Measurements from ENCODE around the gene ARMC7. TPM values are rescaled to one million over a fixed set of nuclear protein-coding genes. Genes with fewer than 3 reads are reported as not detected.

Gene ARMC7
- total RNA-seq, 1 experiment from 2014 or later = 22.8 TPM

GRCh38 chr17:75060434-75061054, 49.2 kb upstream of the ARMC7 start:
- Histone ChIP-seq H3K9me3 (ENCODE audit: control insufficient read depth, low read depth, low read length) (no peaks in the 10 kb centered on the region), H3K27me3 (ENCODE audit: insufficient read depth, low read length) (no peaks in the 10 kb centered on the region), H2BK5ac (ENCODE audit: insufficient read length, low read length) (no peak overlapping the region), H3K4me1 (ENCODE audit: insufficient read depth, low read length) (no peaks in the 10 kb centered on the region), H3K4me2 (ENCODE audit: insufficient read depth, insufficient read length, low read length) (no peak overlapping the region), H2BK15ac (ENCODE audit: low read depth, low read length) (no peak overlapping the region), H3K14ac (ENCODE audit: insufficient read depth, low read length) (no peak overlapping the region), H2BK120ac (ENCODE audit: low read depth, low read length, poor library complexity, severe bottlenecking) (no peak overlapping the region), H3K18ac (ENCODE audit: insufficient read length, low read depth, low read length) (no peak overlapping the region), H4K91ac (ENCODE audit: insufficient read length, low read depth, low read length) (no peak overlapping the region), H3K27ac (ENCODE audit: insufficient read length, low read depth, low read length) (no peak overlapping the region), H3K56ac (ENCODE audit: insufficient read length, low read depth, low read length) (no peak overlapping the region), H3T11ph (ENCODE audit: low read length) (no peak overlapping the region), H3K79me1 (ENCODE audit: insufficient read depth, low read depth, low read length, poor library complexity, severe bottlenecking) (no peaks in the 10 kb centered on the region), H3K4ac (ENCODE audit: low read depth, low read length) (no peak overlapping the region), H3K9ac (ENCODE audit: extremely low read depth, insufficient read length, low read length) (no peak overlapping the region), H2AK5ac (ENCODE audit: insufficient read length, low read length) (no peak overlapping the region), H3K23me2 (ENCODE audit: insufficient read length, low read depth, low read length, poor library complexity, severe bottlenecking) (no peaks in the 10 kb centered on the region), H3K79me2 (ENCODE audit: insufficient read depth, low read length) (no peaks in the 10 kb centered on the region; the same call in 1 of the 2 replicates), H2BK12ac (ENCODE audit: insufficient read length, low read depth, low read length) (no peak overlapping the region), H4K8ac (replicated peaks; ENCODE audit: insufficient read length, low read depth, low read length) (no peak overlapping the region), H2BK20ac (ENCODE audit: low read depth, low read length, poor library complexity, severe bottlenecking) (no peak overlapping the region), H2AFZ (ENCODE audit: low read length) (no peak overlapping the region), H3K23ac (ENCODE audit: insufficient read length, low read depth, low read length) (no peak overlapping the region), H4K5ac (ENCODE audit: insufficient read length, low read depth, low read length) (no peak overlapping the region), H4K20me1 (ENCODE audit: control insufficient read depth, insufficient read depth, insufficient read length) (no peaks in the 10 kb centered on the region)
- DNase-seq = no peak
- no peak for TF ChIP-seq CTCF (conservative IDR thresholded peaks at IDR 0.05)
- peaks cover 43 to 75% (median 74%) of the 10 kb centered on the region in 3 experiments for H3K36me3 Mint-ChIP-seq (ENCODE audit: insufficient read depth in 1 of 3, low read depth in 3 of 3)
- no CpG with 5 or more reads among the region's 26 CpGs for WGBS (ENCODE audit: extremely low coverage, insufficient read length, low lambda C conversion rate)
- H3K27me3 Mint-ChIP-seq (ENCODE audit: low read depth) = no peaks in the 10 kb centered on the region; the same call in none of the 2 replicates
- peaks cover 0 to 4% of the 10 kb centered on the region in 2 experiments; a peak in 1 of 4 replicates for H3K4me1 Mint-ChIP-seq
- no peak overlapping the region for H3K4me3 Mint-ChIP-seq
- peak overlapping the region in 1 of 3 experiments; percentile 43; a peak in 2 of 7 replicates for H3K27ac Mint-ChIP-seq
- H3K9me3 Mint-ChIP-seq = no peaks in the 10 kb centered on the region
